LNCaP clone FGC (cell line): Measurements from ENCODE around the gene CD28.

Source experiments
- DNase-seq: peaks from one replicate; pipeline ENCODE4 v3.0.0-alpha.2; 2011; ENCODE audit warnings: low read depth
- H3K4me3 ChIP-seq: 2 replicates; pipeline ENCODE4 v1.5.1; 2011; ENCODE audit warnings: mild to moderate bottlenecking, low read depth, low read length, control low read depth
- TF ChIP-seq, protein P1 (sequence below): IDR thresholded peaks from 2 replicates; pipeline ENCODE4 v1.5.1; 2012; ENCODE audit warnings: mild to moderate bottlenecking; ENCODE audit not compliant: control insufficient read depth, insufficient read depth; ENCODE audit errors: extremely low read depth

Gene CD28

DNA sequence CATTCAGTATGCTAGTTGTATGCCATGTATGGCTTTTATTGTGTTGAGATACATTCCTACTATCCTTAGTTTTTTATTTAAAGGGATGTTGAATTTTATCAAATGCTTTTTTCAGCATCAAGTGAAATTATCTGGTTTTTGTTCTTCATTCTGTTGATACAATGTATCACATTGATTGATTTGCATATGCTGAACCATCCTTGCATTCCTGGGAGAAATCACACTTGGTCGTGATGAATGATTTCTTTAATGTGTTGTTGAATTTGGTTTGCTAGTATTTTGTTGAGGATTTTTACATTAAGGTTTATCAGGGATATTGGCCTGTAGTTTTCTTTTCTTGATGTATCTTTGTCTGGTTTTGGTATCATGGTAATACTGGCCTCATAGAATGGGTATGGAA, 49.7 kb downstream of the CD28 start:
- TF ChIP-seq, protein P1, sequence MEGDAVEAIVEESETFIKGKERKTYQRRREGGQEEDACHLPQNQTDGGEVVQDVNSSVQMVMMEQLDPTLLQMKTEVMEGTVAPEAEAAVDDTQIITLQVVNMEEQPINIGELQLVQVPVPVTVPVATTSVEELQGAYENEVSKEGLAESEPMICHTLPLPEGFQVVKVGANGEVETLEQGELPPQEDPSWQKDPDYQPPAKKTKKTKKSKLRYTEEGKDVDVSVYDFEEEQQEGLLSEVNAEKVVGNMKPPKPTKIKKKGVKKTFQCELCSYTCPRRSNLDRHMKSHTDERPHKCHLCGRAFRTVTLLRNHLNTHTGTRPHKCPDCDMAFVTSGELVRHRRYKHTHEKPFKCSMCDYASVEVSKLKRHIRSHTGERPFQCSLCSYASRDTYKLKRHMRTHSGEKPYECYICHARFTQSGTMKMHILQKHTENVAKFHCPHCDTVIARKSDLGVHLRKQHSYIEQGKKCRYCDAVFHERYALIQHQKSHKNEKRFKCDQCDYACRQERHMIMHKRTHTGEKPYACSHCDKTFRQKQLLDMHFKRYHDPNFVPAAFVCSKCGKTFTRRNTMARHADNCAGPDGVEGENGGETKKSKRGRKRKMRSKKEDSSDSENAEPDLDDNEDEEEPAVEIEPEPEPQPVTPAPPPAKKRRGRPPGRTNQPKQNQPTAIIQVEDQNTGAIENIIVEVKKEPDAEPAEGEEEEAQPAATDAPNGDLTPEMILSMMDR, result no peak
- no peak for DNase-seq
- no peak overlapping the region for H3K4me3 ChIP-seq

DNA sequence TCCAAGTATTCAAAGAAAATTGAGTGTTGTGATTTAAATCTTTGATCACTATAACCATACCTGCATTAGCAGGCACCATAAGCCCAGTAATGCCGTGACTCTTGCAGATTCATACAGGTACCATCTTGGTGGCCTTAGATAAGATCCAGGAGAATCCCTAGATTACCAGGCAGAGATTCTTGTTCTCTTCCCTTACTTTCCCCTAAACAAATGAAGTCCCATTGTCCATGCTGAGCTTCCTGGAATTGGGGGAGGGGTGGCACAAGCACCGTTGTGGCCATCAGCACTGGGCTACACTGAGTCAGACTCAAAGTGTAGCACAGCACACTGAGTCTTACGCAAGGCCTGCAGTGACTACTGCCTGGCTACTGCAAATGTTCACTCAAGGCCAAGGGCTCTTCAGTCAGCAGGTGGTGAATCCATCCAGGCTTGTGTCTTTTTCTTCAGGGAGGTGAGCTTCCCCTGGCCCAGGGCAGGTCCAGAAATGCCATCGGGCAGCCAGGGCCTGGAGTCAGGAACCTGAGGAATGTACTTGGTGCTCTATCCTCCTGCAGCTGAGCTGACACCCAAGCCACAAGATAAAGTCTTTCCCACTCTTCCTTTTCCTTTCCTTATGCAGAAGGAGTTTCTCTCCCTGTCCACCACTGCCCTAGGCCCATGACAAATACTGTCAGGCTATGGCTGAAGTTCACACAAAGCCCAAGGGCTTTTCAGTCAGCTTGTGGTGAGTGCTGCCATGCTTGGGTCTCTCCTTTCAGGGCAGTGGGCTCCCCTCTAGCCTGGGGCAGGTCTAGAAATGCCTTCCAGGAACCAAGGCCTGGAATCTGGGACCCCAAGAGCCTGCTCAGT, 52.6 kb downstream of the CD28 start:
- no peak overlapping the region for H3K4me3 ChIP-seq
- DNase-seq, result no peak
- TF ChIP-seq, protein P1, result no peak

DNA sequence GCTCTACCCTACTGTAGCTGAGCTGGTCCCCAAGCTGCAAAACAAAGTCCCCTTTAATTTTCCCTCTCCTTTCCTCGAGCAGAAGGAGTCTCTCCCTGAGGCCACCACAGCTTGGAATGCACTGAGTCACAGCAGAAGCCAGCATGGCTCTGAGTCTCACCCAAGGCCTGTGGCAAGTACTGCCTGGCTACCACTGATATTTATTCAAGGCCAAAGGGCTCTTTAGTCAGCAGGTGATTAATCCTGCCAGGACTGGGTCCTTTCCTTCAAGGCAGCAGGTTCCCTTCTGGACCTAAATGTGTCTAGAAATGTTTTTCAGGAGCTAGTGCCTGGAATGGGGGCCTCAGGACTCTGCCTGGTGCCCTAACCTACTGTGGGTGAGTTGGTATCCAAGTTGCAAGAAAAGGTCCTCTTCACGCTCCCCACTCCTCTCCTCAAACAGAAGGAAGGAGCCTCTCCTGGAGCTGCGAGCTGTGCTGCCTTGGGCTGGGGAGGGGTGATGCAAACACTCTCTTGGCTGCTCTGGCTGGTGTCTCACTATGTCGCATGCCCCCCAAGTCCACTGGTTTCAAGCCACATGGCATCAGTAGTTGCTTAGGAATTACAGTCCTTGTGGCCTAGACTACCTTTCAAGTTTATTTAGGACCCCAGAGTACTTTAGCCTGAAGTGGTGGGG, 53.4 kb downstream of the CD28 start:
- TF ChIP-seq, protein P1, result no peak
- DNase-seq, result no peak
- H3K4me3 ChIP-seq, result no peak overlapping the region

DNA sequence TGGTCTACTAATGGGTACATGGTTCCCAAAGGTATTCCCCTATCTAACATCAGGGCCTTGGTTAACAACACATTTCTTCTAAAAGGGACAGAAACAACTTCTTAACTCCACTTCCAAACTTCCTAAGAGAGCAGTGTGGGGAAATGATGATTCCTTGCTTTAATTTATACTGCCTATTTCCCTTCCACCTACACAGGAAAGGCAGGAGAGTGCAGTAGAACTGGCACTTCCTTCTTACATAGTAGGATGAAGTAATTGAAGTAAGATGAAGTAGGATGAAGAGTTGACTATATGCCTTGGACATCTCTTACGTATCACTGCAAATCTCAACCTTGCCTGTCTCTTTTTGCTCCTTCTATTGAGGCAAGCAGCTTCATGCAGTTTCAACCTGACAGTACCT, 54.7 kb downstream of the CD28 start:
- no peak for DNase-seq
- TF ChIP-seq, protein P1, result no peak
- no peak overlapping the region for H3K4me3 ChIP-seq

DNA sequence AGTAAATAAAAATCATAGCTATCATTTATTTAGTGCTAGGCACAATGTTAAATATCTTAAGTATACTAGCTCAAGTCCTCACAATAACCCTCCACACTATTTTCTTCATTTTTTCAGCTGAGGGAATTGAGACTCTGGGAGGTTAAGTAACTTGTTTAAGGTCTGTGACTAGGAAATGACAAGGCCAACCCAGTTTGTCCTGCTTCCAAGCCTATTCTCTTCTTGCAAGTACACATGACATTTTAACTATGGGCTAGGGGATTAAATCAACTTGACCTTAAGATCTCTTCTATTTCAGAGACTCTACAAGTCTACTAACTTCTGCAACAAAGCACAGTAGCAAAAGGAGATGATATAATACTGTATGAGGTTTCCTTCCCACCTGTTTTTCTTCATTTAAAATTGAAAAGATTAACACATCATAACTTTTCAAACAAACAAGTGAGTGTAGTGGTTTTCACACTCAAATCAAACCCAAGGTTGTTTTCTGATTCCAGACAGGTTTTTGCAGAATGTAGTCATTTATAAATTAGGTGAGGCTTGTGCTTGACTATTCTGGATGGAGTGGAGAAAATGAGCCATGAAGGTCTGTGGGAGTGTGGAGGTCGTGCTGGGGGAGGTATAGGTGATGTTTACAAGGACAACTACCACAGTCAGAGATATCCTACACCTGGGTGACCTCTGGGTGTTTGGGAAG, 57.0 kb downstream of the CD28 start:
- TF ChIP-seq, protein P1, result no peak
- no peak overlapping the region for H3K4me3 ChIP-seq
- DNase-seq, result no peak

DNA sequence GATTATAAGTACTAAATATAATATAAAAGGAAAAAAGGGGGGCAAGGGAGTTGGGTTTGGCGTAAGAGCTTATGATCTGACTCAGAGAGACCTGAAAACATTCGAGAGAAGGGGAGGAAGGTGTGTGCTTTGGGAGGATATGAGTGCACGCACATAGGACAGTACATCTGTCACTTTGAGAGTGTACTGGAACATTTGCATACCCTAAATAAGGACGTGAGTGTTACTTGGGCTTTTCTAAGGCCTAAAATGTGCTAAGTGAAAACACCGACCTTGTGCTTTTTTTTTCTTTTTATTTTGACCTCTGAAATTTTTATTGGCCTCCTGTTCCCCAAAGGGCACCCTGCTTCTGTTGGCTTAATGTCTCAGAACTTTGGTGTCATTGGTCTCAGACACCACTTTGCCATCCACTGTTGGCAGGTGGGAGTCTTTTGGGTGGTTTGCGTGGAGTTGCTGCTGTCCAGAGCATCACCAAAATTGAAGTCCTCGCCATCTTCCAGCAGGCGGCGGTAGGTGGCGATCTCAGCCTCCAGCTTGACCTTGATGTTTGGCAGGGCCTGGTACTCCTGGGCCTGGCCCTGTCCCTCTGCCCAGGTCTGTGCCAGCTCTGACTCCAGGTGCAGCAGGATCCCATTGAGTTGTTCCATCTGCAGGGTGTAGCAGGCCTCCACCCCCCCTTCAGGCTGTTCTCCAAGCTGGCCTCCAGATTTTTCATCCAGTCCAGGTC, 57.7 kb downstream of the CD28 start:
- DNase-seq, result no peak
- no peak overlapping the region for H3K4me3 ChIP-seq
- TF ChIP-seq, protein P1, result no peak
